IMR-90 (cell line): ENCODE measurements around the gene TMED6. TPM values are rescaled to one million over a fixed set of nuclear protein-coding genes. Genes with fewer than 3 reads are reported as not detected.

Source experiments
- ATAC-seq: fragments of 200-7000 bp; cut with Tn5 transposase; 2 replicates; pipeline ENCODE4 v1.9.1; 2020; ENCODE audit warnings: low read depth, mild to moderate bottlenecking, moderate library complexity
- BruUV-seq: library from RNA; stranded (reverse); fragments of 400-500 nt; replicated peaks from 2 replicates; lab custom pipeline; 2021; lab: Mats Ljungman, UMichigan
- CTCF ChIA-PET: fragments of 300-600 bp; formaldehyde crosslinking; extraction: SDS; loops from one replicate; lab custom pipeline; 2021; ENCODE audit warnings: antibody characterized with exemption; lab: Yijun Ruan, JAX
- POLR2A ChIA-PET: fragments of 300-600 bp; sonication (Branson Sonifier 250); formaldehyde crosslinking; loops from one replicate; lab custom pipeline; 2022; ENCODE audit warnings: antibody characterized with exemption; ENCODE audit not compliant: unreplicated experiment; lab: Charles Lee
- DNase-seq: peaks from one replicate; pipeline ENCODE4 v3.0.0; 2013
- H2AFZ ChIP-seq: replicated peaks from 2 replicates; pipeline ENCODE3; 2013; ENCODE audit warnings: low read length, mild to moderate bottlenecking; ENCODE audit not compliant: poor library complexity
- H2AK5ac ChIP-seq: 2 replicates; pipeline ENCODE4 v1.6.1; 2013; ENCODE audit warnings: low read depth, low read length, inconsistent platforms
- H2AK9ac ChIP-seq: replicated peaks from 2 replicates; pipeline ENCODE3; 2013; ENCODE audit warnings: mild to moderate bottlenecking, low read depth, low read length, moderate library complexity; ENCODE audit not compliant: poor library complexity
- H2BK120ac ChIP-seq: 2 replicates; pipeline ENCODE4 v1.6.1; 2013; ENCODE audit warnings: low read depth, low read length, inconsistent platforms
- H2BK15ac ChIP-seq: 3 replicates; pipeline ENCODE4 v1.6.1; 2013; ENCODE audit warnings: low read depth, low read length, inconsistent platforms
- H2BK20ac ChIP-seq: 2 replicates; pipeline ENCODE4 v1.6.1; 2013; ENCODE audit warnings: low read depth, mild to moderate bottlenecking, inconsistent platforms, low read length, moderate library complexity
- H2BK5ac ChIP-seq: 2 replicates; pipeline ENCODE4 v1.6.1; 2013; ENCODE audit warnings: mild to moderate bottlenecking, low read depth, low read length, inconsistent platforms; ENCODE audit not compliant: poor library complexity, severe bottlenecking
- H3K14ac ChIP-seq: replicated peaks from 2 replicates; pipeline ENCODE4 v1.6.1; 2013; ENCODE audit warnings: low read depth, low read length, inconsistent platforms
- H3K18ac ChIP-seq: 2 replicates; pipeline ENCODE4 v1.6.1; 2013; ENCODE audit warnings: low read depth, low read length, control low read depth
- H3K23ac ChIP-seq: 2 replicates; pipeline ENCODE4 v1.6.1; 2013; ENCODE audit warnings: low read depth, low read length, inconsistent platforms
- H3K27ac ChIP-seq: 2 replicates; pipeline ENCODE4 v1.5.1; 2013; ENCODE audit warnings: mild to moderate bottlenecking, control low read depth, low read length; ENCODE audit not compliant: insufficient read depth
- H3K27me3 ChIP-seq: 2 replicates; pipeline ENCODE4 v1.6.1; 2013; ENCODE audit warnings: low read length; ENCODE audit not compliant: control insufficient read depth, insufficient read depth
- H3K36me3 ChIP-seq: 2 replicates; pipeline ENCODE4 v1.6.1; 2013; ENCODE audit warnings: low read length, mixed read lengths; ENCODE audit not compliant: control insufficient read depth, insufficient read depth
- H3K4ac ChIP-seq: 2 replicates; pipeline ENCODE4 v1.6.1; 2013; ENCODE audit warnings: low read depth, low read length, inconsistent platforms
- H3K4me1 ChIP-seq: 2 replicates; pipeline ENCODE4 v1.6.1; 2013; ENCODE audit warnings: low read length, mixed read lengths; ENCODE audit not compliant: control insufficient read depth, insufficient read depth
- H3K4me2 ChIP-seq: 2 replicates; pipeline ENCODE4 v1.6.1; 2013; ENCODE audit warnings: low read depth, mild to moderate bottlenecking, control low read depth, low read length, moderate library complexity
- H3K4me3 ChIP-seq: 2 replicates; pipeline ENCODE4 v1.5.1; 2013; ENCODE audit warnings: low read depth, mild to moderate bottlenecking, control low read depth, low read length, moderate library complexity; ENCODE audit not compliant: insufficient read depth
- H3K56ac ChIP-seq: 2 replicates; pipeline ENCODE4 v1.6.1; 2013; ENCODE audit warnings: low read length, inconsistent platforms; ENCODE audit not compliant: insufficient read depth; ENCODE audit errors: extremely low read depth
- H3K79me1 ChIP-seq, 2 experiments: 2 replicates each; pipeline ENCODE4 v1.6.1; 2013; ENCODE audit warnings: low read length in 2 of 2, inconsistent platforms in 1 of 2, low read depth in 1 of 2
- H3K9ac ChIP-seq: 2 replicates; pipeline ENCODE4 v1.6.1; 2013; ENCODE audit warnings: low read depth, low read length, control low read depth
- H3K9me1 ChIP-seq: 2 replicates; pipeline ENCODE4 v1.6.1; 2013; ENCODE audit warnings: low read length, inconsistent platforms; ENCODE audit not compliant: insufficient read depth
- H3K9me3 ChIP-seq: 2 replicates; pipeline ENCODE4 v1.6.1; 2013; ENCODE audit warnings: low read length; ENCODE audit not compliant: control insufficient read depth, insufficient read depth
- H4K20me1 ChIP-seq: 2 replicates; pipeline ENCODE4 v1.6.1; 2013; ENCODE audit warnings: low read length, inconsistent platforms; ENCODE audit not compliant: insufficient read depth
- H4K5ac ChIP-seq: 2 replicates; pipeline ENCODE4 v1.6.1; 2013; ENCODE audit warnings: mild to moderate bottlenecking, low read depth, low read length, control low read depth
- H4K8ac ChIP-seq, 2 experiments: 2 replicates each; pipeline ENCODE4 v1.6.1; 2013; ENCODE audit warnings: low read depth in 2 of 2, low read length in 2 of 2, control low read depth in 1 of 2, inconsistent platforms in 1 of 2
- H4K91ac ChIP-seq: 2 replicates; pipeline ENCODE4 v1.6.1; 2013; ENCODE audit warnings: low read depth, low read length, inconsistent platforms; ENCODE audit not compliant: insufficient read depth
- CHD1 ChIP-seq: IDR thresholded peaks from 2 replicates; pipeline ENCODE4 v1.6.1; 2012; ENCODE audit warnings: low read depth, low read length, improper control_type of control experiment
- FOS ChIP-seq: fragments of 150-350 bp; IDR thresholded peaks from 2 replicates; pipeline ENCODE4 v1.6.1; 2016; ENCODE audit warnings: low read depth, low read length
- NFE2L2 ChIP-seq: fragments of 150-350 bp; IDR thresholded peaks from 2 replicates; pipeline ENCODE4 v1.6.1; 2016; ENCODE audit warnings: low read depth, mild to moderate bottlenecking, low read length
- POLR2A ChIP-seq: IDR thresholded peaks from 2 replicates; pipeline ENCODE4 v1.6.1; 2012; ENCODE audit warnings: mild to moderate bottlenecking, low read depth, low read length
- USF2 ChIP-seq: fragments of 150-350 bp; IDR thresholded peaks from 2 replicates; pipeline ENCODE4 v1.6.1; 2017; ENCODE audit warnings: mild to moderate bottlenecking, antibody characterized with exemption, low read length, low read depth
- WGBS, 2 experiments: methylation state at CpG; one replicate each; pipeline versions ENCODE4 v1.1.5 to v1.1.7; 2013; ENCODE audit warnings: missing lambda C conversion rate in 2 of 2; ENCODE audit not compliant: insufficient read length in 1 of 2; ENCODE audit errors: extremely low coverage in 2 of 2; 5-methylcytosine and 5-hydroxymethylcytosine counted together
- dilution Hi-C: fragments of 300-500 bp; cut with HindIII; formaldehyde crosslinking; loops from one replicate; pipeline ENCODE4 v1.14.3; 2018; ENCODE audit warnings: low sequenced_read_pairs; ENCODE audit not compliant: unreplicated experiment
- in situ Hi-C: fragments of 300-500 bp; cut with MboI; formaldehyde crosslinking; loops from 3 replicates; pipeline ENCODE4 v1.14.3; 2019; ENCODE audit warnings: low sequenced_read_pairs, inconsistent platforms, mixed read lengths
- intact Hi-C: fragments of 100-400 bp; cut with micrococcal nuclease; formaldehyde crosslinking; loops from 2 replicates; pipeline ENCODE4 v1.10.0; 2022
- polyA plus RNA-seq, 3 experiments: library from polyadenylated mRNA; depleted of rRNA; stranded (reverse); fragments of >200 nt; gene quantifications; 2 replicates each; pipeline ENCODE4 v1.2.3, GENCODE V29; 2012; ENCODE audit warnings: low replicate concordance in 1 of 3
- total RNA-seq: library from RNA; depleted of rRNA; stranded (reverse); fragments of >200 nt; gene quantifications from 2 replicates; pipeline ENCODE4 v1.2.3, GENCODE V29; 2012

TMED6 gene
- total and polyA plus RNA-seq, 2 of the 4 experiments (the other 2 are of a cell fraction): 0.10 TPM; not detected in 1

DNA sequence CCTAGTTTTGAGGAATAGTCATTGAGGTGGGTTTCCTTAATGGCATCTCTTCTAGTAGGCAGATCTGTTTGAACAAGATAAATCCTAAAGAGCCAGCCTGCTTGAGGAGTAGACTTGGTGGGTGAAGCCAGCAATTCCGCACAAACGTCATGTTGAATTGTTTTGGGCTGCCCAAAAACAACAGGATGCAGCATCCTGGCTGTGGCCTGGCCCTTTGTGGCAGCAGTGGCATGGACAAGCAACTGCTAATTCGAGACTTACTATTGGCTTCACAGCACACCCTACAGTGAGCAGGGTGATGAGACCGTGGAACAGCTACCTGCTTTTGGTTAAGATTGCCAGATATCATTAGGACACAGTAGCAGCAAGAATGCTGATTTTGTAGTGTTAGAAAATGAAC is 49.7 kb downstream of the TMED6 start:
- in situ Hi-C loops: no loop called here
- DNase-seq: no peak

More for the DNA sequence above, 49.7 kb downstream of the TMED6 start:
- WGBS, 2 experiments: 100% methylated on average over 2 of the region's 4 CpGs; no CpG with 5 or more reads in 1 of the 2 experiments
- ATAC-seq: no peak
- ChIA-PET CTCF (interaction anchor here (1.0 kb wide), 1 partner anchor 12 kb away, joined by 3 read pairs; no protein-coding TSS in a partner anchor), POLR2A (no interaction called here)
- H4K8ac ChIP-seq: no peak overlapping the region
- H2BK120ac ChIP-seq: no peak overlapping the region
- H3K27me3 ChIP-seq: no peaks in the 10 kb centered on the region
- H2BK20ac ChIP-seq: no peak overlapping the region
- no peak for TF ChIP-seq USF2
- TF ChIP-seq NFE2L2: no peak
- no peak for TF ChIP-seq POLR2A
- TF ChIP-seq CHD1: no peak
- no peak for TF ChIP-seq FOS
- peaks cover 42% of the 10 kb centered on the region for H3K36me3 ChIP-seq
- H2AK5ac ChIP-seq: no peak overlapping the region; the same call in 1 of the 2 replicates
- H2AFZ ChIP-seq: no peak overlapping the region
- no peak overlapping the region for H3K18ac ChIP-seq
- no TSS peak for BruUV-seq
- no peak overlapping the region for H4K91ac ChIP-seq
- H4K20me1 ChIP-seq: peaks cover 3% of the 10 kb centered on the region; the same call in 1 of the 2 replicates
- H3K9ac ChIP-seq: no peak overlapping the region
- H3K4ac ChIP-seq: no peak overlapping the region
- H3K27ac ChIP-seq: no peak overlapping the region
- no peak overlapping the region for H3K4me3 ChIP-seq
- H3K14ac ChIP-seq: no peak overlapping the region
- intact Hi-C loops (no loop called here), dilution Hi-C loops (no loop called here)
- H2BK5ac ChIP-seq: peak overlapping the region; percentile 39
- peaks cover 9 to 45% of the 10 kb centered on the region in 2 experiments; a peak in 3 of 4 replicates for H3K79me1 ChIP-seq
- no peak overlapping the region for H4K5ac ChIP-seq
- no peak overlapping the region for H3K23ac ChIP-seq
- no peak overlapping the region for H2AK9ac ChIP-seq
- H3K4me1 ChIP-seq: no peaks in the 10 kb centered on the region
- no peak overlapping the region for H2BK15ac ChIP-seq
- no peak overlapping the region for H3K56ac ChIP-seq
- H3K9me1 ChIP-seq: peaks cover 12% of the 10 kb centered on the region
- no peak overlapping the region for H3K4me2 ChIP-seq
- H3K9me3 ChIP-seq: no peaks in the 10 kb centered on the region
